B cell (primary cell): ENCODE data around the gene MPL. TPM values are rescaled to one million over a fixed set of nuclear protein-coding genes. Genes with fewer than 3 reads are reported as not detected.
A peak's percentile ranks its signal among the peaks of the same experiment; 100 is the strongest.

Experiments used
- ATAC-seq: fragments of 200-7000 bp; cut with Tn5 transposase; one replicate; pipeline ENCODE4 v1.10.0; 2021; ENCODE audit warnings: low read depth, mild to moderate bottlenecking, moderate number of reproducible peaks, moderate library complexity
- CTCF ChIA-PET: fragments of 350-600 bp; sonication (Branson Sonifier 250); formaldehyde crosslinking; loops from one replicate; lab custom pipeline; 2021; ENCODE audit warnings: antibody characterized with exemption, inconsistent platforms; lab: Charles Lee
- POLR2A ChIA-PET: fragments of 350-600 bp; sonication (Branson Sonifier 250); formaldehyde crosslinking; loops from one replicate; lab custom pipeline; 2021; ENCODE audit warnings: antibody characterized with exemption; lab: Charles Lee
- DNase-seq: peaks from one replicate; pipeline ENCODE4 v3.0.0; 2013
- H2AFZ ChIP-seq: 2 replicates; pipeline ENCODE4 v1.6.1; 2012; ENCODE audit warnings: mild to moderate bottlenecking, low read depth, low read length; ENCODE audit not compliant: insufficient read depth, poor library complexity, severe bottlenecking
- H3K27ac ChIP-seq, 2 donors: 1 replicate in 1 of 2; 2 replicates in 1 of 2; pipeline ENCODE4 v1.5.1; 2012 to 2013; ENCODE audit warnings: low read length in 2 of 2, mild to moderate bottlenecking in 2 of 2, moderate library complexity in 1 of 2
- H3K27me3 ChIP-seq, 4 experiments: fragments of 200-600 bp in 1 of 4; sonication (generic) in 1 of 4; replicated peaks in 1 of 4; 1 replicate in 2 of 4; 2 replicates in 2 of 4; pipeline versions ENCODE4 v1.6.1 to v1.7.0; 2013 to 2016; ENCODE audit warnings: low read length in 3 of 4, mild to moderate bottlenecking in 2 of 4, mixed read lengths in 1 of 4, moderate library complexity in 1 of 4; ENCODE audit not compliant: insufficient read depth in 4 of 4, control insufficient read depth in 3 of 4; ENCODE audit errors: control extremely low read depth in 1 of 4
- H3K36me3 ChIP-seq, 2 experiments: replicated peaks in 1 of 2; 1 replicate in 1 of 2; 2 replicates in 1 of 2; pipeline versions ENCODE4 v1.6.1 to v1.7.1; 2013; ENCODE audit warnings: low read length in 1 of 2; ENCODE audit not compliant: insufficient read depth in 2 of 2, control insufficient read depth in 1 of 2; ENCODE audit errors: control extremely low read depth in 1 of 2, extremely low read depth in 1 of 2
- H3K4me1 ChIP-seq, 2 donors: fragments of 200-600 bp in 1 of 2; sonication (generic) in 1 of 2; 1 replicate in 1 of 2; 2 replicates in 1 of 2; pipeline versions ENCODE4 v1.5.1 to v1.6.1; 2013 to 2017; ENCODE audit warnings: low read length in 2 of 2; ENCODE audit not compliant: control insufficient read depth in 2 of 2, insufficient read depth in 2 of 2
- H3K4me2 ChIP-seq: replicated peaks from 2 replicates; pipeline ENCODE3; 2012; ENCODE audit warnings: mild to moderate bottlenecking, low read depth, low read length; ENCODE audit not compliant: poor library complexity, severe bottlenecking
- H3K4me3 ChIP-seq, 5 experiments: fragments of 200-600 bp in 1 of 5; sonication (generic) in 1 of 5; 1 replicate in 3 of 5; 2 replicates in 2 of 5; pipeline versions ENCODE4 v1.5.1 to v1.7.0; 2011 to 2016; ENCODE audit warnings: low read length in 4 of 5, mild to moderate bottlenecking in 4 of 5, low read depth in 2 of 5, control low read depth in 1 of 5, moderate library complexity in 1 of 5; ENCODE audit not compliant: insufficient read depth in 1 of 5; ENCODE audit errors: control extremely low read depth in 1 of 5, extremely low read depth in 1 of 5
- H3K79me2 ChIP-seq: fragments of 200-600 bp; sonication (generic); one replicate; pipeline ENCODE4 v1.6.0; 2016; ENCODE audit warnings: low read length; ENCODE audit not compliant: control insufficient read depth, insufficient read depth
- H3K9ac ChIP-seq: fragments of 200-600 bp; sonication (generic); 2 replicates; pipeline ENCODE4 v1.6.1; 2017; ENCODE audit warnings: mild to moderate bottlenecking, low read length, moderate library complexity
- H3K9me3 ChIP-seq, 3 donors: one replicate each; pipeline versions ENCODE4 v1.6.1 to v1.7.1; 2013; ENCODE audit warnings: low read length in 2 of 3; ENCODE audit not compliant: control insufficient read depth in 2 of 3, insufficient read depth in 1 of 3; ENCODE audit errors: control extremely low read depth in 1 of 3
- H4K20me1 ChIP-seq: 2 replicates; pipeline ENCODE4 v1.6.0; 2012; ENCODE audit warnings: mild to moderate bottlenecking, low read length; ENCODE audit not compliant: insufficient read depth, control insufficient read depth, poor library complexity, severe bottlenecking
- H3K27ac Mint-ChIP-seq: one replicate; pipeline ENCODE4 v1.8.0; 2021; ENCODE audit warnings: mixed read lengths
- H3K27me3 Mint-ChIP-seq: one replicate; pipeline ENCODE4 v1.8.0; 2021; ENCODE audit warnings: mixed read lengths
- H3K4me1 Mint-ChIP-seq: one replicate; pipeline ENCODE4 v1.8.0; 2021; ENCODE audit warnings: mixed read lengths
- H3K4me3 Mint-ChIP-seq: one replicate; pipeline ENCODE4 v1.8.0; 2021; ENCODE audit warnings: mixed read lengths
- H3K9me3 Mint-ChIP-seq: one replicate; pipeline ENCODE4 v1.8.0; 2022; ENCODE audit warnings: mixed read lengths; ENCODE audit not compliant: insufficient read depth
- EZH2 ChIP-seq: IDR thresholded peaks from 2 replicates; pipeline ENCODE4 v1.6.1; 2012; ENCODE audit warnings: borderline replicate concordance, low read depth, mild to moderate bottlenecking, moderate library complexity, low read length; ENCODE audit not compliant: insufficient read depth, poor library complexity, severe bottlenecking
- WGBS: methylation state at CpG from one replicate; pipeline ENCODE4 v1.1.5; 2013; ENCODE audit warnings: missing lambda C conversion rate; ENCODE audit not compliant: insufficient coverage; 5-methylcytosine and 5-hydroxymethylcytosine counted together
- intact Hi-C: fragments of 100-400 bp; cut with micrococcal nuclease; formaldehyde crosslinking; loops from one replicate; pipeline ENCODE4 v1.10.0; 2022
- polyA plus RNA-seq: library from polyadenylated mRNA; depleted of rRNA; stranded (reverse); fragments of >200 nt; gene quantifications from 2 replicates; pipeline ENCODE4 v1.2.3, GENCODE V29; 2012
- total RNA-seq, 2 donors: library from RNA; stranded (reverse); fragments of 120-200 nt in 1 of 2; gene quantifications; 1 replicate in 1 of 2; 2 replicates in 1 of 2; pipeline versions ENCODE4 v1.2.3 to v1.2.4, GENCODE V29; 2013 to 2022
- TF ChIP-seq, protein P1 (sequence below): fragments of 200-600 bp; IDR thresholded peaks from one replicate; pipeline ENCODE4 v1.8.0; 2022; ENCODE audit warnings: antibody characterized with exemption, mild to moderate bottlenecking

Gene MPL
- total and polyA plus RNA-seq, 2 donors (not counting 1 experiment from before 2014, with no cell fraction given) = not detected

DNA sequence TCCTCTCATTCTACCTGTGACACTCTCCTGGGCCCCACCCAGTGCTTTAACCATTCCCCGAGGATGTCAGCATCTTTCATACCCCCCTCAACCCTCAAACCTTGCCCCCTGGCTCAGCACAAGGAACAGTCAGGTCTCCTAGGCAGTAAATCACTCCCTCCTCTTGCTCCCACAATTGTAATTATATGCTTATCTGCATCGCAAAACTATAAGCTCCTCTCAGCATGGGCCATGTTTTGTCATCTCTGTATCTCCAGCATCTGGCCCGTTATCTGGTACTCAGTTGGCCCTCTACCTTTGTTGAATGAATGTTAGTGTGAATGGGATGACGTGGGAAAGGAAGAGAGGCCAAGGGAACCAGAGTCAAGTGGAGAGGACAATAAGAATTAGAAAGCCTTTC lies 32.9 kb downstream of the MPL start:
- peaks cover 46% of the 10 kb centered on the region for H3K79me2 ChIP-seq
- no peak overlapping the region for H3K27ac ChIP-seq
- ATAC-seq = no peak
- no peak overlapping the region for H3K9ac ChIP-seq
- no peaks in the 10 kb centered on the region for H3K27me3 ChIP-seq
- intact Hi-C loops = no loop called here
- Mint-ChIP-seq H3K4me1 (peaks cover 38% of the 10 kb centered on the region), H3K9me3 (no peaks in the 10 kb centered on the region), H3K27me3 (no peaks in the 10 kb centered on the region), H3K27ac (peak overlapping the region; percentile 8), H3K4me3 (peak overlapping the region; percentile 5)
- ChIA-PET CTCF (interaction anchor here (0.7 to 1.2 kb wide), 2 partner anchors 124 to 601 kb away, joined by 3 read pairs; no protein-coding TSS in a partner anchor), POLR2A (interaction anchor here (1.1 kb wide), 1 partner anchor 12 kb away, joined by 3 read pairs; the partner anchor contains the start of gene CDC20)
- no peak for DNase-seq
- TF ChIP-seq, protein P1, sequence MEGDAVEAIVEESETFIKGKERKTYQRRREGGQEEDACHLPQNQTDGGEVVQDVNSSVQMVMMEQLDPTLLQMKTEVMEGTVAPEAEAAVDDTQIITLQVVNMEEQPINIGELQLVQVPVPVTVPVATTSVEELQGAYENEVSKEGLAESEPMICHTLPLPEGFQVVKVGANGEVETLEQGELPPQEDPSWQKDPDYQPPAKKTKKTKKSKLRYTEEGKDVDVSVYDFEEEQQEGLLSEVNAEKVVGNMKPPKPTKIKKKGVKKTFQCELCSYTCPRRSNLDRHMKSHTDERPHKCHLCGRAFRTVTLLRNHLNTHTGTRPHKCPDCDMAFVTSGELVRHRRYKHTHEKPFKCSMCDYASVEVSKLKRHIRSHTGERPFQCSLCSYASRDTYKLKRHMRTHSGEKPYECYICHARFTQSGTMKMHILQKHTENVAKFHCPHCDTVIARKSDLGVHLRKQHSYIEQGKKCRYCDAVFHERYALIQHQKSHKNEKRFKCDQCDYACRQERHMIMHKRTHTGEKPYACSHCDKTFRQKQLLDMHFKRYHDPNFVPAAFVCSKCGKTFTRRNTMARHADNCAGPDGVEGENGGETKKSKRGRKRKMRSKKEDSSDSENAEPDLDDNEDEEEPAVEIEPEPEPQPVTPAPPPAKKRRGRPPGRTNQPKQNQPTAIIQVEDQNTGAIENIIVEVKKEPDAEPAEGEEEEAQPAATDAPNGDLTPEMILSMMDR = no peak
- no peak for TF ChIP-seq EZH2
- peaks cover 18 to 24% of the 10 kb centered on the region in 2 donors for H3K4me1 ChIP-seq
- H3K9me3 ChIP-seq = no peaks in the 10 kb centered on the region
- peaks cover 0 to 2% of the 10 kb centered on the region in 2 experiments for H3K36me3 ChIP-seq
- H3K4me3 ChIP-seq = no peak overlapping the region
- 100% methylated on average over 2 of the region's 4 CpGs for WGBS
- H4K20me1 ChIP-seq = peaks cover 23% of the 10 kb centered on the region
- H3K4me2 ChIP-seq = no peak overlapping the region
- H2AFZ ChIP-seq = no peak overlapping the region

DNA sequence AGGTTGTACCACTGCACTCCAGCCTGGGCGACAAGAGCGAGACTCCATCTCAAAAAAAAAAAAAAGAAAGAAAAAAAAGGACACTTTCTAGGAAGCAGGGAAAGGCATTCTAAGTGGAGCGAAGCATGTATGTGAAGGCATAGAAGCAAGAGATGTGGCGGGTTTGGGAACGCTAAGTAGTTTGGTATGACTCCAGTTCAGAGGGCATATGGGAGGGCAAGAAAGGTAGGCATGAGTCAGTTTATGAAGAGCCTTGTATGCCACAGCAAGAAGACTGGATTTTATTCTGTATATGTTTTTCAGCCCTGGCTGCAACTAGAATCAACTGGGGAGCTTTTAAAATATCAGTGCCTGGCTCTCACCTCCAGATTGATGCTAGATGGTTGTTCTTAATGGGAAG lies 34.6 kb downstream of the MPL start:
- no peaks in the 10 kb centered on the region for H3K27me3 ChIP-seq
- no peaks in the 10 kb centered on the region for H3K9me3 ChIP-seq
- H3K36me3 ChIP-seq = no peaks in the 10 kb centered on the region
- Mint-ChIP-seq H3K4me3 (no peak overlapping the region), H3K27me3 (no peaks in the 10 kb centered on the region), H3K4me1 (peaks cover 23% of the 10 kb centered on the region), H3K9me3 (no peaks in the 10 kb centered on the region), H3K27ac (no peak overlapping the region)
- peaks cover 10% of the 10 kb centered on the region for H4K20me1 ChIP-seq
- no peak overlapping the region for H3K4me2 ChIP-seq
- H3K4me3 ChIP-seq = no peak overlapping the region
- TF ChIP-seq EZH2 = no peak
- TF ChIP-seq, protein P1 = no peak
- H2AFZ ChIP-seq = no peak overlapping the region
- peaks cover 30% of the 10 kb centered on the region for H3K79me2 ChIP-seq
- peaks cover 6 to 9% of the 10 kb centered on the region in 2 donors for H3K4me1 ChIP-seq
- no peak overlapping the region for H3K27ac ChIP-seq
- intact Hi-C loops = no loop called here
- ChIA-PET POLR2A (no interaction called here), CTCF (no interaction called here)
- DNase-seq (no peak), ATAC-seq (no peak)
- 100% methylated on average over 2 of the region's 5 CpGs for WGBS
- H3K9ac ChIP-seq = no peak overlapping the region
